ENCODE measurements around the gene MSL3B.

MSL3B gene

GRCh38 chr2:233867993-233868532, at the start of gene MSL3B:
MSL3B (minus strand) TSS chr2:233868386.
- ATAC-seq (no peak), DNase-seq (no peak)
- no peaks in the 10 kb centered on the region for H3K36me3 ChIP-seq
- no peaks in the 10 kb centered on the region for H3K9me3 ChIP-seq
- intact Hi-C loops (cut with DNase I; ENCODE audit: low total_unique reads) (no loop called here), in situ Hi-C loops (cut with MboI; ENCODE audit: low sequenced_read_pairs in 4 of 4) (no loop called here)
- TF ChIP-seq POLR2A (IDR thresholded peaks at IDR 0.05) (no peak), CTCF (IDR thresholded peaks at IDR 0.05 in 4 of 5, conservative IDR thresholded peaks at IDR 0.05 in 1 of 5) (no peak)
- peak within 1 kb of the TSS; percentile 39 to 57 (median 44) for H3K4me3 ChIP-seq
- peaks cover 0 to 29% (median 5%) of the 10 kb centered on the region in 3 donors for H3K27me3 ChIP-seq
- no peaks in the 10 kb centered on the region for H3K4me1 ChIP-seq
- no peak within 1 kb of the TSS for H3K27ac ChIP-seq

- no peak within 1 kb of the TSS for H3K4me3 ChIP-seq
- DNase-seq (no peak), ATAC-seq (no peak)
- H3K4me1 ChIP-seq, result no peaks in the 10 kb centered on the region
- intact Hi-C loops (cut with DNase I; ENCODE audit: low total_unique reads) (no loop called here), in situ Hi-C loops (cut with MboI; ENCODE audit: low sequenced_read_pairs in 4 of 4) (no loop called here)
- H3K9me3 ChIP-seq, result no peaks in the 10 kb centered on the region
- no peak within 1 kb of the TSS for H3K27ac ChIP-seq
- H3K36me3 ChIP-seq, result no peaks in the 10 kb centered on the region
- no peak for TF ChIP-seq POLR2A (IDR thresholded peaks at IDR 0.05)
- TF ChIP-seq CTCF (IDR thresholded peaks at IDR 0.05 in 4 of 5, conservative IDR thresholded peaks at IDR 0.05 in 1 of 5), result no peak
- no peaks in the 10 kb centered on the region for H3K27me3 ChIP-seq
Measured at GRCh38 chr2:233917116-233917515, 48.9 kb upstream of the MSL3B start, which contains the start of gene TRPM8. TRPM8 (plus strand) TSS chr2:233917373; CDS start chr2:233926538, 9,165 bp downstream.

- Histone ChIP-seq H3K27ac (no peak overlapping the region), H3K4me1 (no peaks in the 10 kb centered on the region), H3K27me3 (no peaks in the 10 kb centered on the region), H3K36me3 (no peaks in the 10 kb centered on the region), H3K9me3 (no peaks in the 10 kb centered on the region), H3K4me3 (no peak overlapping the region)
- intact Hi-C loops (cut with DNase I; ENCODE audit: low total_unique reads) (no loop called here), in situ Hi-C loops (cut with MboI; ENCODE audit: low sequenced_read_pairs in 4 of 4) (no loop called here)
- ATAC-seq (no peak), DNase-seq (no peak)
- TF ChIP-seq CTCF (IDR thresholded peaks at IDR 0.05 in 4 of 5, conservative IDR thresholded peaks at IDR 0.05 in 1 of 5) (no peak), POLR2A (IDR thresholded peaks at IDR 0.05) (no peak)
Measured at GRCh38 chr2:233915128-233915527, 46.9 kb upstream of the MSL3B start.

GRCh38 chr2:233912691-233913423, 44.7 kb upstream of the MSL3B start:
- TF ChIP-seq CTCF (IDR thresholded peaks at IDR 0.05 in 4 of 5, conservative IDR thresholded peaks at IDR 0.05 in 1 of 5) (no peak), POLR2A (IDR thresholded peaks at IDR 0.05) (no peak)
- Histone ChIP-seq H3K27ac (no peak overlapping the region), H3K9me3 (no peaks in the 10 kb centered on the region), H3K27me3 (no peaks in the 10 kb centered on the region), H3K36me3 (no peaks in the 10 kb centered on the region), H3K4me1 (no peaks in the 10 kb centered on the region), H3K4me3 (no peak overlapping the region)
- intact Hi-C loops (cut with DNase I; ENCODE audit: low total_unique reads), result no loop called here
- ATAC-seq (no peak), DNase-seq (no peak)
- in situ Hi-C loops (cut with MboI; ENCODE audit: low sequenced_read_pairs in 4 of 4), result no loop called here
